ENCODE measurements around the gene ATM.

DNA sequence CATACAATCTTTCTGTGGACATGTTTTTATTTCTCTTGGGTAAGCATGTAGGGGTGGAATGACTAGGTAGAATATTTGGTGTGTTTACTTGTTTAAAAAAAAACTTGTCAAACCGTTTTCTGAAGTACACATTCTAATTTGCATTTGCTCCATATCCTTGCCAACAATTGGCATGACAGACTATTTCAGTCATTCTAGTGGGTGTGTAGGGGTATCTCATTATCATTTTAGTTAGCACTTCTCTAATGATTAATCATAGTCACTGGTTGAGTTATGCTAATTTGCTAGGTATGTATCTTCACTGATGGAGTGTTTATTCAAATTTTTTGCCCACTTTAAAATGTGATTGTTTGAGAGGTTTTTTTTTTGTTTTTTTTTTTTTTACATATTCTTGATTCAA lies 180.2 kb downstream of the ATM start:
- TF ChIP-seq POLR2A (IDR thresholded peaks at IDR 0.05; ENCODE audit: low read depth, low read length) = no peak
- TF ChIP-seq POLR2AphosphoS5 (IDR thresholded peaks at IDR 0.05; ENCODE audit: low read depth, low read length) = no peak
- no peak for TF ChIP-seq TAF1 (IDR thresholded peaks at IDR 0.05; ENCODE audit: low read depth, low read length)
